ENCODE measurements around the gene ZNF23.
"Not testable (repeated sequence)": the region's sequence is repeated elsewhere in the genome, so short reads cannot be mapped to it uniquely, and the experiment has no call there.

Gene ZNF23

DNA sequence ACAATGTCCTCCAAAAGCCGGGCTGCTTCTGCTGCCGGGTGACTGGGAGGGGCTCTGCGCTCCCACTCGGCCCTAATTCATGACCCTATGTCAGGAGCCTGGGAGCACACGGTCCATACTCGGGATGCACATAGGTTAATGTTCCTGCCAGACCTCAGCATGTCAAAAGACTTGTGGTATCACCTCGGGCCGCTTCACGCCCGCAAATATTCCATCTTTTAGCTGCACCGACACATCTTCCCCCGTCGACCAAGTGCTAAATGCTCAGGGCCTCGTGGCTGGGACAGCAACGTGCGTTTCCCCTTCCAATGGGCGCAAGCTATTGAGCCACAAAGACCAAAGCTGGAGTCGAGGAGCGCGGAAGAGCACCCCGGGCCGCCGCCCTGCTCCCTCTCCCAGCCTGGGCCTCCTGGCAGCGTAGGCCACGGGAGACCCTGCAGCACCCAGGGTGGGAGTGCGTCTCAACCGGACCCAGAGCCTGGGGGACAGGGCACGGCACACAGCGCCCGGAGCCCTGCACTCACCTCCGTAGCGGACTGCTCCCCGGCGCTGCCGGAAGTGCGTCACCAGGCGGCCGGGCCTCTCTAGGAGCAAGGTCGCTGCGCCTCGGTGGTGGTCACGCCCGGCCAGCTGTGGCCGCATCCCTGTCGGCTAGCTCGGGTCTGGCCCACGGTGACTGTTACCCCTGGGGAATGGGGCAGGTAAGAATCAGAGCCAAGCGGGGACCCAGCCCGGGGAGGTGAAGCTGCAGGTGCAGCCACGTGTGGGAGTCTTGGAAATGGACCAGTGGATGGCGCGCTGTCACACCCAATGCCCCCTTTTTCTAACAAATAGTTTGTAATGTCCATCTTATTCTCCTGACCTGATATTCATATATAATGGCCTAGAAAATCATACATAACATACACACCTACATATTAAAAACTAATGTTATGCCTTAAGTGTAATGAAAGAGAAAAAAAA, at the start of gene ZNF23:
Gene ZNF23, minus strand, starts transcription at position 562 of the 963 bp plus-strand sequence. CDS start 5,451 bp downstream, outside the sequence.
- peak; percentile 60 to 82 for DNase-seq

DNA sequence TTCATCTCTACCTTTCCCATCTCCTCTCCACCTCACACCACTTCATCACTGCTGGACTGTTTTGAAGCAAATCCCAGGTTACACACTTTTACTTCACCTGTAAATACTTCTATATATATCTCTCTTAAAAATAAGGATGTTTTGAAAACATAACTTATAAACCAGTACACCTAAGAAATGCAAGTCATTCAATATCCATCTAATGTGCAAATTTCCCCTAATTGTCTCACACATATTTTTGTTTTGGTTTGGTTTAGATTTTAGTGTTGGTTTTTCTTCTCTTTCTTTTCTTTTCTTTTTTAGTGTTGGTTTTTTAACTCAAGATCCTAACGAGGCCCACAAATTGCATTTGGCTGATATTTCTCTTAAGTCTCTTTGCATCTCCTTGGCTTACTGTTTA, 45.0 kb upstream of the ZNF23 start:
- no peak for DNase-seq

DNA sequence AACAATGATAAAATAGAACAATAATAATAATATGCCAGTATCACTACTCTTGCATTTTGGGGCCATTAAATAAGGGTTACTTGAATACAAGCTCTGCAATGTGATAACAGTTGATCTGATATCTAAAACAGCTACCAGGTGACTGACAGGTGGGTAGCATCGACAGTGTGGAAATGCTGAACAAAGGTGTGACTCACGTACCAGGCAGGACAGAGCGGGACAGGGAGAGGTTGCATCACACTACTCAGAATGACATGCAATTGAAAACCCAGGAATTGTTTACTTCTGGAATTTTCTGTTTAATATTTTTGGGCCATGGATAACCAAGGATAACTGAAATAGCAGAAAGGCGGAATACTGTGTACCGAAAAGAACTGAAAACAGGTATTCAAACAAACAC, 42.9 kb upstream of the ZNF23 start:
- no peak for DNase-seq

DNA sequence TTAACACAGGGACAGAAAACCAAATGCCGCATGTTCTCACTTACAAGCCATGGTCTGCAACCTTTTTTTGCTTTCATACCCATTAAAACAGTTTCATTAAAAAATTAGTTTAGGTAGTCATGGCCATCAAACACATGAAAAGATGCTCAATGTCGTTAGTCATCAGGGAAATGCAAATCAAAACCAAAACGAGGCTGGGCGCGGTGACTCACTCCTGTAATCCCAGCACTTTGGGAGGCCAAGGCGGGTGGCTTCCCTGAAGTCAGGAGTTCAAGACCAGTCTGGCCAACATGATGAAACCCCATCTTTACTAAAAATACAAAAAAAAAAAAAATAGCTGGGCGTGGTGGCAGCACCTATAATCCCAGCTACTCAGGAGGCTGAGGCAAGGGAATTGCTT, 42.0 kb upstream of the ZNF23 start:
- DNase-seq: not testable (repeated sequence)

DNA sequence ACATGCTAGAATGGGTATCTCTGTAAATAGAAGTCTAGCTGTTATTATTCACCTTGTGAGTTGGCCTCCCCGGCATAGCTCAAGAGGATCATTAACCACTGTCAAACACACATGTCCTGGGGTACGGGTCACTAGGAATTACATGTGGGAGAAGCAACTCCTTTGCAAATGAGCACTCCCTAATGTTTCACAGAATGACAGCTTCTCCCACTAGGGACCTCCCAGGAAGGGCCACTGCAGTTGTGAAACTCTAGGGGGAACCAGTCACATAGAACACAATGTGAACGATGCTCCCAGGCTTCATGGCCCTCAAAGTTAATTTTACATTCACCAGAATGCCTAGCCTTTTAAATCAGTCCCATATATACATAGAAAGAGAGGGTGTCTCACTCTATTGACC, 39.5 kb upstream of the ZNF23 start:
- DNase-seq: peak in 1 of 2 experiments; percentile 19

DNA sequence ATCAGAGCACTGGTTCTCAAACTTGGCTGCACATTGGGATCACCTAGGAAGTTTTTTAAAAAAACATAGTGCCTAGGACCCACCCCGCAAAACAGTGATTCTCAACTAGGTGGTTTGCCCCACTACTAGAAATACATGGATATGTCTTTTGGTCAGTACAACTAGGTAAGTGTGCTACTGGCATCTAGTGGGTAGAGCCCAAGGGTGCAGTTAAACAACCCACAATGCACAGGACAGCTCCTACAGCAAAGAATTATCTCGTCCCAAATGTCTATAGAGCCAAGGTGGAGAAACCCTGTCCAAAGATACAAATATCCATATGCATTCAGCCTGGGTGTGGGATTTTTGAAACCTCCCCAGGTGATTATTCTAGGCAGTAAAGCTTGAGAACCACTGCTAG, 38.9 kb upstream of the ZNF23 start:
- peak in 1 of 2 experiments; percentile 59 for DNase-seq

DNA sequence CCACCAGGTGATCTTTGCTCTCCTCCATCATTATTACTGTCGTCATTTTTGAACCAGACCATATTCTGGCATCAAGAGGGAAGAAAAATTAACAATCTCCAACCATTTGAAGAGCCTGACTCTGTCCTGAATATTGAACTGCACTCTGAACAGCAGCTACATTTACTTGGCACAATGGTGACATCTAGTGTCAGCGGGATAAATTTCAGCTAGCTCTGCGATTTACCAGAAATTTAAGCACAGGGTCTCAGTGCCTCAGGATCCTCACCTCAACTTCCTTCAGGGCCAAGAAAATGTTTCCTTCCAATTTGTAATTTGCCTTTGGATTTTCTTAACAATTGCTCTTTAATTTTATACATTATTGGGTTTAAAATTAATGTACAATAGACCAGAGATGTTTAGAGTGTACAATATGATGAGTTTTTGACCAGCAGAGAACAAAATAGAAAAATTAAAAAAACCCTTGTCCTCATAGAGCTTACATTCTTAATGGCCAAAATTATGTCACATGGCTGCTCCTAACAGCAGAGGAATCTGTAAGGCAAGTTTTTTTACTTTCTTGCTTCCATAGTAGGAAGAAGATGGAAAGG, 37.8 kb upstream of the ZNF23 start:
- peak; percentile 87 to 95 for DNase-seq

DNA sequence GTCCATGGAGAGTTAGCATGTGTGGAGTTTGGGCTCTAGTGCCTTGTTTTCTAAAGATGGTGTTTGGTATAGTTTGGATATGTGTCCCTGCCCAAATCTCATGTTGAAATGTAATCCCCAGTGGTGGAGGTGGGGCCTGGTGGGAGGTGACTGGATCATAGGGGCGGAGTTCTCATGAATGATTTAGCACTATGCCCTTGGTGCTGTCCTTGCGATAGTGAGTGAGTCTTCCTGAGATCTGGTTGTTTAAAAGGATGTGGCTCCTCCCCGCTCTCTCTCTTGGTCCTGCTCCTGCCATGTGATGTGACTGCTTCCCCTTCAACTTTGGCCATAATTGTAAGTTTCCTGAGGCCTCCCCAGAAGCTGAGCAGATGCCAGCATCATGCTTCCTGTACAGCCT, 36.0 kb upstream of the ZNF23 start:
- DNase-seq: no peak

DNA sequence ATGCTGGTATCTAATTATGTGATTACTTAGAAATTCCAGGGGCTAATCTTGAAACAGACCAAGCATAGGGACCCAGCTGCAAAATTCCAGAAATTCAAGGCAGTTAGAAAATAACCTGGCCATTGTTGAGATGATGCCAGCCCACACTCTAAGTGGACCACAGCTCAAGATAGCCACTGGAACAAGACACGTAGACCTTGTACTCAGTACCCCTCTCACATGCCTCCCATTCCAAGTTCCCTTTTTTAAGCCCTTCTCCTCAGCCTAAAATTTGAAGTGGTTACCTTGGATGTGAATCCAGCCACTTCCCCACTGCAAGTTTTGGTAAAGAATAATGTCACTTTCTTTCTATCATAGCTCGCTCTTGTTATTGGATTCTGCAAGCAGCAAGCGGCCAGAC, 31.2 kb upstream of the ZNF23 start:
- DNase-seq: no peak

DNA sequence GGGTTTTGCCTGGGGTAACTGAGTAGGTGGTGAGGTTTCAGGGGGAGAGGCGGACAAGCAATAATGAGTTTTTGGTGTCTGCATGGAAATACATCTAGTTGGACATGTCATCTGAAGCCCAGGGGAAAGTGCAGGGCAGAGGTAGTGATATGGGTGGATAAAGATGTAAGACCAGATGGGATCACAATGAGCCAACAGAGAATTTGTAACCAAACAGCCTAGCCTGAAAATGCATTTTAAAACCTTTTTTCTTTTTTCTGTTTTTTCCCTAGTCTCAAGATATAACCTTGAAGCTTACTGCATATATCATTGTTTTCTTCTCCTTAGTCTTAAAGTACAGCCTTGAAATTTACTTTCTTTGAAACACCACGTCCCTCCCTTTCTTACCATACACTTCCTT, 30.7 kb upstream of the ZNF23 start:
- DNase-seq: no peak

DNA sequence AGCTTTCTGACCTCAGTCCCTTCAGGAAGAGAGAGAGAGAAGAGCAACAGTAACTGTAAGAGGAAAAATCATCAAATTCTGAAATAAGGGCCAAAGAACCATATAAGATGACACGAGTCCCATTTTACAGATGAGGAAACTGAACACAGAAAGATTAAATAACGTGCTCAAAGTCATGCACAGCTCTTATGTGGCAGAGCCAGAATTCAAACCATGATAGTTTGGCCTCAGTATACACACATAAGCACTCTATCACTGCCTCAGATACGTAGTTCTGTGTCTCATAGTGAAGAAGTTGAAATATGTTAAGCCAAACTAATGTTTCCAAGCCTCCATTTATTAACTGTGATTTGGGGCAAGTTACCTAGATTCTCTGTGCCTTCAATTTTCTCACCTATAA, 29.0 kb upstream of the ZNF23 start:
- DNase-seq: no peak

DNA sequence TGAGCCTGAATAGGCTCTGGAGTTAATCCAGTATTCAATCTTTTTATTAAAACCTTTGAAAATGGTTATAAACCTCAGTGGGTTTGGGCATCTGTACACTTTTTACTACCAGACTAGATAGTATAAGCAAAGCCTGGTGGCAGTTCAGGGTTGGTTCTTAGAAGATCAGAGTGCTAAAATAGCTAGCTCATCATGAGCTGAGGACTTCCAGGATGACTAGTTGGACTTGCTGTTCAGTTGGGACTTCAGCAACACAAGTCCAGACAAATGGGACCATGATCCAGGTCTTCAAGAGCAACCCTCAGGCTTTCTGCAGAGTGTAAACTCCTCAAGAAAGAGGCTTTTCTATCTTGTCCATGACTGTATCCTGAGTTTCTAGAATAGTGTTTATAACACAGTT, 28.3 kb upstream of the ZNF23 start:
- DNase-seq: no peak

DNA sequence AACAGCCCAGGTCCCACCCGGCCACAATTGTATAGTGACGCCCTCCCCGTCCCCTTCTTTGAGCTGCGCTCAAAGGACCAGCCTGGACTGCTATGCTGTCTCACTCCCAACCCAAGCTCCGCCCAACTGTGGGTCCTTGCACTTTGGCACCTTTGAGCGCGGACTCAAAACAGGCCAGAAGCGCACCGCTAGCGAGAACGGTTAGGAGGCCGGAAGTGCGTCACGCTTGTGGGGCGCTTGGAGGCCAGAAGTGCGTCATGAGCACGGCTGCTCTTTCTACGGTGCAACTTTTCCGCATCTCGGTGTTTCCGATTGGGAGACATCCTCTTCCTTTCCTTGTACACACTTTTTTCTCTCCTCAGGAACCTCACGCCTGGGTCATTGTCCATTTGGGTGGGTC, 27.1 kb upstream of the ZNF23 start, which contains the start of gene ZNF19:
Gene ZNF19, minus strand, starts transcription at position 203 of the 400 bp plus-strand sequence. CDS start 7,210 bp downstream, outside the sequence.
- DNase-seq: no peak

DNA sequence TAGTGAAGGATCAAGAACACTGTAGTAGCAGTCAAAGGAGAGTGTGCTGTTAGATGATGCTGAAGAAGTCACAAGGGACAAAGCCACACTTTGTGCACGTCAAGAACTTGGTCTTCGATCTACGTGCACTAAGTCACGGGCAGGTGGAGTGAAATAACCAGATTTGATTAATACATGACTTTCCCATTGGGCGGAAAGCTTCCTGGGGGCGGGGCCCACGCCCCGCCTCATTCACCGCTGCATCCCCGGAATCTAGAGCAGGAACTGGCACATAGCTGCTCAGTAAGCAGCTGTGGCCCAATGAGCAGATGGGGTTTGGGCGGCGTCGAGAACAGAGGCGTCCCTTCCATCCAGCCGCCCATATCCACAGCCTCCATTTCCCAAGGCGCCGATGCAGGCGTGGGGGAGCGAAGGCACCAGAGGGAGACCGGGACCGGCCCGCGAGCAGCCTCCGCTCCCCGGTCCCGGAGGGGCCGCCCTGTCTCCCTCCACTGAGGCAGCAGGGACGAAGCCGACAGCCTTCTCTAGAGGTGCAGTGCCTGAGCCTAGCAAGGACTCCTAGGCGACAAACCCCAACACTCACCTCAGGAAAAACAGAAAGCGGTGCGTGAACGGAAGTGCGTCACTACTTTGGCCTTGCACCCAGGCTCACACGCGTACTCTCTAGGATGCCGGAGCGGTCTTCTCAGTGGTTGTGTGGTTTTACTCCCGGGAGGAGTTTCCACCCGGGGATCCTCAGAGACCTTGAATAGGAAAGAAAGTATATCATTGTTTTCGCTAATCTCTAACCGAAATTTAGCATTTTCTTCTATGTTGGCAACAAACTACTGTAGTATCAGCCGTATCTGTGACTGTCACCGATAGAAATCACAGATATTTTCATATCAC, 22.2 kb upstream of the ZNF23 start:
- DNase-seq: peak; percentile 77 to 92

DNA sequence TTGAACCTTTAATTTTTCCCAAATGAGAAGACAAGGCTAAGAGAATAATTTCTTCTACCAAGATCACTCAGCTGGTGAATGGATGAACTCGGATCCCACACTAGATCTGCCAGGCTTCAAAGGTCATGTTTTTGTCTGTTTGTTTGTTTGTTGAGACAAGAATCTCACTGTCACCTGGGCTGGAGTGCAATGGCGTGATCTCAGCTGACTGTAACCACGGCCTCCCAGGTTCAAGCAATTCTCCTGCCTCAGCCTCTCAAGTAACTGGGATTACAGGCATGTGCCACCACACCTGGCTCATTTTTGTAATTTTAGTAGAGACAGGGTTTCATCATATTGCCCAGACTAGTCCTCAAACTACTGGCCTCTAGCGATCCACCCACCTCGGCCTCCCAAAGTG, 20.5 kb upstream of the ZNF23 start:
- DNase-seq: no peak

DNA sequence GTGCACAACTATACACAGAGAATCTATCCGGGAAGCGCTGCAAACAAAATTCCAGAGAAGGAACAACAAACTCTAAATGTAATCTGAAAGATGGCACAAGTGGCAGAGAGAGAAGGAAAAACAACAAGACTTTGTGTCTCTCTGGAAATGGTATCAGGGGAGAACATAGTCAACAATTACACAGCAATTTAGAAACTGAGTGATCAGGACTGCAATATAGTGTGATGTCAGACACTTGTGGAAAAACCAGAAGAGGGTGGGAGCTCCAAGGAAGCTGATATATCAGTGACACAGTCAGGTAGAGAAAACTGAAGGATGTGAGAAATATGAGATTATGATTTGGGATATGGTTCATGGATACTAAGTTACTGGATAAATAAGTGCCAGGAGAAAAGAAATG, 18.9 kb upstream of the ZNF23 start:
- DNase-seq: no peak

DNA sequence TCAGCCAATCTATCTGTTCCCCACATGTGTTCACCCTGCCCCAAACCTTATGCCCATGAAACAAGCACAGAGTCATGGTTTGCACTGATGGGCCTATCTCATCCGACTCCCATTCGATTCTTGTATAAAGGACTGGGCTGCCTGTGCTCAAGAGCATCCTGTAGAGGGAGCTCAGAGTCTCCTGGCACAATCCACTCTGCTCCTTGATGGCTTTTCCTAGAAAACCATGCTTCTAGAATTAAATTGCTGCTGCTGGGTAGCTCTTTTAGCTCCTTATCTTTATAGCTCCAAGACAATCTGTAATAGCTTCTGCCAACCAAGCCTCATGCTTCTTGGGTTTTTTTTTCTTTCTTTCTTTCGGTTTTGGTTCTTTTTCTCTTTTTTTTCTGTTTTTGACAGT, 17.4 kb upstream of the ZNF23 start:
- DNase-seq: peak in 1 of 2 experiments; percentile 62

DNA sequence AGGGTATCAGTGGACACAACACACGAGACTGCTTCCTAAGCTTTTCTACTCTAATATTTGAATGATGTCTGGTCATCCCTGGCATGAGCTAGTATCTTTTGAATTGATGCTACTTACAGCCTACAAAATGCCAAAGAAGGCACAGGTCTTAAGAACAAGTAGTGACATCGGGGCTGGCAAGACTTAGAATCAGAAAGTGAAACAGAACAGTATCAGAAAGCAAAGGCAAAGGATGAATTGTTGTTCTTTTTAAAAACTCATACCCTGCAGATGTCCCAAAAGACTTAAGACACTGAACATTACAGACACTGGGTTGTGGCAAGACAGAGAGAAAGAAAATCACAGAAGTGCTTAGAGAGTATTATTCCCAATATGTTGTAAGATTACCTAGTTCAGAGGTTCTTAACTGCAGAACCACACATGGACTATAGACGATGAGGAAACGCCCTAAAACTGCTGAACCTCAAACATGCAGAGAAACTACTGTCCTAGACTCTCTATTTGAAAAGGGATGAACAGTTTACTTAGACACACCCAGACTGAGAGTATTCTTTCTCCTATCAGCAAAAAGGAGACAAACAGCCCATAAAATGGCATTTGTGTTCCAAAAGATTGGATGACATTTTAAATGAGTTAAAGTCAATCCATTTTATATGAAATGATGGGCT, 14.5 kb upstream of the ZNF23 start:
- no peak for DNase-seq

DNA sequence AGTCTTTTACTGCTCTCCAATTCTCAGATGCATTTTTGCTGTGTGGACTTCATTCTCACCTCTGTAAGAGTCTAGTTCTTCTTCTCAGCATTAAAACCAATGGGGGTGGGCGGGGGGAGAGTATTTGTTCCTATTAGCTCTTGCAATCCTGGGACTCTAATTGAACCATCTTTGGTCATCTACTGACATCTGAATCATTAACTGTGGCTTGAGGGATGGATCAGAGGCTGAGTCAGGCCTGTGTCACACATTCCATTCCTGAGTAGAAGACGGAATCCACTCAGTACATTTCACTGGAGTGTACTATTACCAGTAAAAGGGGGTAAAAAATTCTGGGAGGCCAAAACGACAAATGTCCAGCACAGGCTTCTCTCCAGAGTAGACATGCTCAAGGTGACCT, 12.8 kb upstream of the ZNF23 start:
- DNase-seq: no peak

DNA sequence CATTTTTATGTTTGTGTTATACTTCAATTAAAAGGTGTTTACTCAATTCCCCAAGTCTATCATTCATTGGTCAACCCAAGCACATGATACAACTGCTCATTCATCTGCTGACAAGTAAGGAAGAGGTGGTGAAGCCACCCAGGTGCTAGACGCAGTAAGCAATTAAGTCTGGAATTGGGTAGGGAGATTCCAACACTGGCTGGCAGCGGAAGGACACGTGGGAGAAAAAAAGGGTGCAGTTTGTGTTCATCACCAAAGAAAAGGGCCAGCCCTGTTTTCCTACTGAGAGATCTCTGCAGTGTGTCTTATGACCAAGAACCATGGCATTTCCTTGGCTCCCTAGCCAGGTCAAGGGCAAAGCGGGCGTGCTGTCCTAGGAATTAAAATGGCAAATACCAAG, 11.8 kb upstream of the ZNF23 start:
- DNase-seq: no peak

DNA sequence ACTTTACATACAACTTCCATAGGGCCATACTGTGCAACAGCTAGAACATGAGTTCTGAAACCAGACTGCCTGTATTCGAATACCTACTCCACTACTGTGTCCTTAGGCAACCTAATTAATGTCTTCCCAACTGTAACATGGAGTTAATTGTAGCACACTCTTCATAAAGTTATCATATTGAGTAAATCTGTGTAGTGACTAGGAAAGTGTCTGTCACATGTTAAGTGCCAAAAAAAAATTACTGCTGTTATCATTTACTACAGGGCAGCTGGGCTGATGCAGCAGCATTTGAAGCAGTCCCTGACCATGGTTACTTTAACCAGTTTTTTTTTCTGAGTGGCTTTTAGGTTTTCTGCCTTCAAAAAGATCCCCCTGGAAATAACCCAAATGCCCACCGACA, 10.9 kb upstream of the ZNF23 start:
- DNase-seq: no peak

DNA sequence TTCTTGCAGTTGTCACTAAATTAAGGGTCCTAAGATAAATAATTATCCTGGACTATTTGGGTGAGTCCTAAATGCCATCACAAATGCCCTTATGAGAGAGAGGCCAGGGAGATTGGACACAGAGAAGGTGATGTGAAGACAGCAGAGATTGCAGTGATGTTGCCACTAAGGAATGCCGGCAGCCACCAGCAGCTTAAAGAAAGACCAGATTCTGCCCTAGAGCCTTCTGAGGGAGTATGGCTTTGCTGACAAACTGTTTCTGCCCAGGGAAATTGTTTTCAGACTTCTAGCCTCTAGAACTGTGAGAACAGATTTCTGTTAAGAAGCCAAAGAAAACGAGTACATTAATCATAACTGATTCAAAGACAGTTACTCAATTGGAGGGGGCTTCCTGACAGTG, 10.0 kb upstream of the ZNF23 start:
- DNase-seq: no peak

DNA sequence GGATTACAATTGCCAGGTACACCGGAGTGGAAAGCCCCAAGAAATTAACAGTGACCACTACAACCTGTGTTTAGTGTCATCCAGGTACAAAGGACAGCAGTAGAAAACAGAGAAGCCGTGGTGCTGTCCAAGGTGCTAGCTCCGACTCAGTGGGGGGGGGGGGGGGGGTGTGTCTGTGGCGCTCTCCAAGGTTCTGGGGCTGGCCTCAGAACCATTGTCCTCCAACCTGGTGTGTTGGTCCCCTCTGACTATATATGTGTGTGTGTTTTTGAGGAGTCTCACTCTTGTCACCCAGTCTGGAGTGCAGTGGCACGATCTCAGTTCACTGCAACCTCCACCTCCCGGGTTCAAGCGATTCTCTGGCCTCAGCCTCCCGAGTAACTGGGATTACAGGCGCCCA, 5.8 kb upstream of the ZNF23 start:
- no peak for DNase-seq
